ENCODE results near the gene PCDHGB2.
"Not testable (repeated sequence)": the region's sequence is repeated elsewhere in the genome, so short reads cannot be mapped to it uniquely, and the experiment has no call there.

Gene PCDHGB2

GRCh38 chr5:141359790-141360426, at the start of gene PCDHGB2:
TSS of gene PCDHGB2 (plus strand) at chr5:141359994. CDS start at chr5:141360136, 142 bp downstream.
- in situ Hi-C loops (cut with HindIII; ENCODE audit: low sequenced_read_pairs) = no loop called here

GRCh38 chr5:141313711-141314110, 46.1 kb upstream of the PCDHGB2 start:
- in situ Hi-C loops (cut with HindIII; ENCODE audit: low sequenced_read_pairs) = no loop called here

- in situ Hi-C loops (cut with HindIII; ENCODE audit: low sequenced_read_pairs) = not testable (repeated sequence)
Measured at GRCh38 chr5:141316963-141317362, 42.8 kb upstream of the PCDHGB2 start.

- in situ Hi-C loops (cut with HindIII; ENCODE audit: low sequenced_read_pairs) = no loop called here
Measured at GRCh38 chr5:141319202-141319601, 40.6 kb upstream of the PCDHGB2 start.

GRCh38 chr5:141319699-141320098, 40.1 kb upstream of the PCDHGB2 start:
- in situ Hi-C loops (cut with HindIII; ENCODE audit: low sequenced_read_pairs) = no loop called here

GRCh38 chr5:141320225-141321169, 39.3 kb upstream of the PCDHGB2 start, which contains the start of gene TAF7:
TSS of gene TAF7 (minus strand) at chr5:141320784. CDS start at chr5:141320044, 740 bp downstream.
- in situ Hi-C loops (cut with HindIII; ENCODE audit: low sequenced_read_pairs) = no loop called here

GRCh38 chr5:141322261-141322660, 37.5 kb upstream of the PCDHGB2 start:
- in situ Hi-C loops (cut with HindIII; ENCODE audit: low sequenced_read_pairs) = no loop called here

- in situ Hi-C loops (cut with HindIII; ENCODE audit: low sequenced_read_pairs) = loop anchor here (25.0 kb wide), 1 partner anchor 186 kb away; no protein-coding TSS in a partner anchor
Measured at GRCh38 chr5:141326088-141326854, 33.5 kb upstream of the PCDHGB2 start.

- in situ Hi-C loops (cut with HindIII; ENCODE audit: low sequenced_read_pairs) = loop anchor here (25.0 kb wide), 1 partner anchor 184 kb away; no protein-coding TSS in a partner anchor
Measured at GRCh38 chr5:141328231-141328630, 31.6 kb upstream of the PCDHGB2 start.

GRCh38 chr5:141330299-141331080, 29.3 kb upstream of the PCDHGB2 start, which contains the start of gene PCDHGA1:
TSS of gene PCDHGA1 (plus strand) at chr5:141330514.
- in situ Hi-C loops (cut with HindIII; ENCODE audit: low sequenced_read_pairs) = loop anchor here (25.0 kb wide), 1 partner anchor 182 kb away; no protein-coding TSS in a partner anchor

- in situ Hi-C loops (cut with HindIII; ENCODE audit: low sequenced_read_pairs) = loop anchor here (25.0 kb wide), 1 partner anchor 180 kb away; no protein-coding TSS in a partner anchor
Measured at GRCh38 chr5:141332571-141332970, 27.2 kb upstream of the PCDHGB2 start.

- in situ Hi-C loops (cut with HindIII; ENCODE audit: low sequenced_read_pairs) = loop anchor here (25.0 kb wide), 1 partner anchor 174 kb away; no protein-coding TSS in a partner anchor
Measured at GRCh38 chr5:141338538-141339306, 21.1 kb upstream of the PCDHGB2 start, which contains the start of gene PCDHGA2. TSS of gene PCDHGA2 (plus strand) at chr5:141338760.

- in situ Hi-C loops (cut with HindIII; ENCODE audit: low sequenced_read_pairs) = loop anchor here (25.0 kb wide), 1 partner anchor 171 kb away; no protein-coding TSS in a partner anchor
Measured at GRCh38 chr5:141340781-141341354, 18.9 kb upstream of the PCDHGB2 start.

- in situ Hi-C loops (cut with HindIII; ENCODE audit: low sequenced_read_pairs) = loop anchor here (25.0 kb wide), 1 partner anchor 170 kb away; no protein-coding TSS in a partner anchor
Measured at GRCh38 chr5:141342773-141343172, 17.0 kb upstream of the PCDHGB2 start.

GRCh38 chr5:141343242-141343952, 16.4 kb upstream of the PCDHGB2 start, which contains the start of gene PCDHGA3:
TSS of gene PCDHGA3 (plus strand) at chr5:141343829. CDS start at chr5:141344034, 205 bp downstream.
- in situ Hi-C loops (cut with HindIII; ENCODE audit: low sequenced_read_pairs) = loop anchor here (25.0 kb wide), 1 partner anchor 169 kb away; no protein-coding TSS in a partner anchor

- in situ Hi-C loops (cut with HindIII; ENCODE audit: low sequenced_read_pairs) = loop anchor here (25.0 kb wide), 1 partner anchor 168 kb away; no protein-coding TSS in a partner anchor
Measured at GRCh38 chr5:141343953-141344463, 15.8 kb upstream of the PCDHGB2 start.

- in situ Hi-C loops (cut with HindIII; ENCODE audit: low sequenced_read_pairs) = loop anchor here (25.0 kb wide), 1 partner anchor 167 kb away; no protein-coding TSS in a partner anchor
Measured at GRCh38 chr5:141345327-141345726, 14.5 kb upstream of the PCDHGB2 start.

Measured in DLD1 (cell line).